ENCODE data around the gene COLGALT1.
"Not testable (repeated sequence)": the region's sequence is repeated elsewhere in the genome, so short reads cannot be mapped to it uniquely, and the experiment has no call there.

COLGALT1 gene

GRCh38 chr19:17598063-17598462 is 42.6 kb downstream of the COLGALT1 start:
- not testable (repeated sequence) for H3K36me3 Mint-ChIP-seq (ENCODE audit: insufficient read depth); DNase-seq (ENCODE audit: low spot score in 2 of 2); ATAC-seq (replicated peaks; ENCODE audit: extremely low read depth, poor library complexity, severe bottlenecking); H3K9me3 Mint-ChIP-seq; H3K4me1 Mint-ChIP-seq; H3K4me3 Mint-ChIP-seq; H3K27ac Mint-ChIP-seq (ENCODE audit: low read depth)
- H3K27me3 Mint-ChIP-seq, result peaks cover 25% of the 10 kb centered on the region

- no peak for ATAC-seq (replicated peaks; ENCODE audit: extremely low read depth, poor library complexity, severe bottlenecking)
- Mint-ChIP-seq H3K9me3 (no peaks in the 10 kb centered on the region), H3K27ac (ENCODE audit: low read depth) (no peak overlapping the region), H3K27me3 (peaks cover 34% of the 10 kb centered on the region), H3K4me3 (no peak overlapping the region), H3K36me3 (ENCODE audit: insufficient read depth) (no peaks in the 10 kb centered on the region), H3K4me1 (no peaks in the 10 kb centered on the region)
- DNase-seq (ENCODE audit: low spot score in 2 of 2), result no peak
Observed at GRCh38 chr19:17598953-17599352, 43.5 kb downstream of the COLGALT1 start.

GRCh38 chr19:17599780-17600179 is 44.3 kb downstream of the COLGALT1 start:
- H3K27me3 Mint-ChIP-seq, result peaks cover 42% of the 10 kb centered on the region
- H3K4me3 Mint-ChIP-seq, result no peak overlapping the region
- no peak overlapping the region for H3K27ac Mint-ChIP-seq (ENCODE audit: low read depth)
- no peaks in the 10 kb centered on the region for H3K36me3 Mint-ChIP-seq (ENCODE audit: insufficient read depth)
- ATAC-seq (replicated peaks; ENCODE audit: extremely low read depth, poor library complexity, severe bottlenecking) (no peak), DNase-seq (ENCODE audit: low spot score in 2 of 2) (no peak)
- H3K9me3 Mint-ChIP-seq, result no peaks in the 10 kb centered on the region
- no peaks in the 10 kb centered on the region for H3K4me1 Mint-ChIP-seq

DNA sequence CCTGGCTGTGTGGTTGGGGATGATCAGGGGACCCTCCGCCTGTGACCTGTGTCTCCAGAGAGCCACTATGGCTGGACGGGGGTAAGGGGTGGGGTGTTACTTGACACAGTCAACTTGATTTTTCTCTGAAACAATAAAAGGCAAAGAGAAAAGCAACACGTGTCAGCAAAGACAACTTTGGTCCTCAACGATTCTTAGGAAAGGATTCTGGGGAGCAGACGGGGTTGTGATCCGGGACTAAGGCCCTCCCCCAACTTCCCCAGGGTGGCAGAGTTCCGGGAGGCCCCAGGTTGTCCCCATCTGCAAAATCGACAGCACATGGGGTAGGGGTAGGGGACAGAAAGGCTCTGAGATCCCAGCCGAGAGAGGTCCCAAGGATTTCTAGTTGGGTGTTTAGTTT is 46.2 kb downstream of the COLGALT1 start:
- Mint-ChIP-seq H3K27ac (ENCODE audit: low read depth) (no peak overlapping the region), H3K9me3 (no peaks in the 10 kb centered on the region), H3K27me3 (peaks cover 48% of the 10 kb centered on the region), H3K4me3 (no peak overlapping the region), H3K36me3 (ENCODE audit: insufficient read depth) (peaks cover 1% of the 10 kb centered on the region), H3K4me1 (peaks cover 6% of the 10 kb centered on the region)
- no peak for DNase-seq (ENCODE audit: low spot score in 2 of 2)
- no peak for ATAC-seq (replicated peaks; ENCODE audit: extremely low read depth, poor library complexity, severe bottlenecking)

DNA sequence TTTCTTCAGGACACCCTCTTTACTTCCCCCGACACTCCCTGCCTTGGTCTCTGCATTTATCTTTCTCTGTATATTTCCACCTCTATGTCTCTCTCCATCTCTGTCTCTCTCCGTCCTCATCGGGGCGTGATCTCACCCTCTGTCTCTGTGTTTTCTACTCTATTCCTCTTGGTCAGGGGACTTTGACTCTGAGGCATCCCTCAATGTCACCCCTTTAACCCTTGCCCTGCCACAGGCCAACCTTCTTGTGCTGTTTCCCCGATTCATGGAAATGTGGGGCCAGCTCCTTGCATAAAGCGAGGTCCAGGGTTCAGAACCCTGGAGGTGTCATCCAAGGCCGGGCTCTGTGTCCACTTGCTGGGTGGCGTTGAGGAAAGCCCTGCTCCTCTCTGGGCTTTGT is 46.8 kb downstream of the COLGALT1 start:
- ATAC-seq (replicated peaks; ENCODE audit: extremely low read depth, poor library complexity, severe bottlenecking) (no peak), DNase-seq (ENCODE audit: low spot score in 2 of 2) (no peak)
- H3K36me3 Mint-ChIP-seq (ENCODE audit: insufficient read depth), result peaks cover 1% of the 10 kb centered on the region
- H3K27me3 Mint-ChIP-seq, result peaks cover 53% of the 10 kb centered on the region
- no peaks in the 10 kb centered on the region for H3K9me3 Mint-ChIP-seq
- H3K4me1 Mint-ChIP-seq, result peaks cover 11% of the 10 kb centered on the region
- H3K27ac Mint-ChIP-seq (ENCODE audit: low read depth), result no peak overlapping the region
- H3K4me3 Mint-ChIP-seq, result no peak overlapping the region

DNA sequence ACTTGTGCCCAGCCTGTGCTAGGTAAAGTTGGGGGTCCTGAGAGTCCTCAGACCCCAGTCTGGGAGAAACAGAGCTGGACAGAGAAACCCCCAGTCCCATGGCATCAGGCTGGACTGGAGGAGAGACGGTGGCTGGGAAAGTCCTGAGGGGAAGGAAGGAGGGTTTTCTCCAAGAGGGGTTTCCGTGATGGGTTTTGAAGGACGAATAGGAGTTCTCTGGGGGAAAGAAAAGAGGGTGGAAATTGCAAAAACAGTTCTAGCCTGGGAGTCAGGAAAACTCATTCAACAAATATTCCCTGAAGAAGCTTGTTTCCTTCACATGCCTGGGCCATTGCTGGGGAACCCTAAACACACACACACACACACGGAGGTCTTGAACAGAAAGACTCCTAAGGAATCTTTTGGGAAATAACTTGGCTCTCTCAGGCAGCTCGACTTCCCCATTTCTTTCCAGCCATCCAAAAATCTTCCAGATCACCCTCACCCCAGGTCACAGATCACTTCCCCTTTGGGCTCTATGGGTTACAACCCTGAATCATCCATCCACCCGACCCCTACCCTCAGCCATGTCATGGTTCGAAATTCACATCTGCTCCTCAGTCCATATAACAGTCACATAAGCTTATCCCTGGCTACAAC is 47.5 kb downstream of the COLGALT1 start:
- H3K27me3 Mint-ChIP-seq, result peaks cover 54% of the 10 kb centered on the region
- H3K4me3 Mint-ChIP-seq, result no peak overlapping the region
- peaks cover 1% of the 10 kb centered on the region for H3K36me3 Mint-ChIP-seq (ENCODE audit: insufficient read depth)
- H3K9me3 Mint-ChIP-seq, result no peaks in the 10 kb centered on the region
- no peak for ATAC-seq (replicated peaks; ENCODE audit: extremely low read depth, poor library complexity, severe bottlenecking)
- no peak overlapping the region for H3K27ac Mint-ChIP-seq (ENCODE audit: low read depth)
- H3K4me1 Mint-ChIP-seq, result peaks cover 11% of the 10 kb centered on the region
- DNase-seq (ENCODE audit: low spot score in 2 of 2), result no peak

GRCh38 chr19:17604372-17605025 is 49.0 kb downstream of the COLGALT1 start:
- H3K27ac Mint-ChIP-seq (ENCODE audit: low read depth), result no peak overlapping the region
- H3K4me3 Mint-ChIP-seq, result no peak overlapping the region
- peaks cover 60% of the 10 kb centered on the region for H3K27me3 Mint-ChIP-seq
- DNase-seq (ENCODE audit: low spot score in 2 of 2) (no peak), ATAC-seq (replicated peaks; ENCODE audit: extremely low read depth, poor library complexity, severe bottlenecking) (no peak)
- H3K9me3 Mint-ChIP-seq, result no peaks in the 10 kb centered on the region
- H3K36me3 Mint-ChIP-seq (ENCODE audit: insufficient read depth), result peaks cover 1% of the 10 kb centered on the region
- peaks cover 11% of the 10 kb centered on the region for H3K4me1 Mint-ChIP-seq

DNA sequence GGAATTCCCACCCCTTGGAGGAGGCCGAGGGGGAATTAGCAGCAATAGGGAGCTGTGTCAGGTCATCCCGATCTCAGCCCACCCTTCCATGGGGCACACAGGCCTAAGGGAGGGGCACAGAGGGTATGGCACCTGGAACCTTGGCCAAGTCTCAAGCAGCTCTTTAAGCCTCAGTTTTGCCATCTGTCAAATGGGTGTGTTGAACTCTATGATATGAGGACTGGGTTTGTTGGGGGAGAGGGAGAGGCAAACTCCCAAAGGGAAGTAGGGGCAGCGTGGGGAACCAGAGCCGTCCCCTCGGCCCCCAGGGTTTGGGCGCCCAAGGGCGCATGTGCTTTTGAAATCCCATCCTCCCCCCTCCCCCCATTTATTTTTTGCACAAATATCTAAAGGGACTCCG is 49.7 kb downstream of the COLGALT1 start:
- H3K9me3 Mint-ChIP-seq, result no peaks in the 10 kb centered on the region
- H3K27me3 Mint-ChIP-seq, result peaks cover 64% of the 10 kb centered on the region
- ATAC-seq (replicated peaks; ENCODE audit: extremely low read depth, poor library complexity, severe bottlenecking), result no peak
- no peak for DNase-seq (ENCODE audit: low spot score in 2 of 2)
- H3K4me3 Mint-ChIP-seq, result no peak overlapping the region
- peaks cover 11% of the 10 kb centered on the region for H3K4me1 Mint-ChIP-seq
- H3K27ac Mint-ChIP-seq (ENCODE audit: low read depth), result no peak overlapping the region
- peaks cover 1% of the 10 kb centered on the region for H3K36me3 Mint-ChIP-seq (ENCODE audit: insufficient read depth)

- ATAC-seq (replicated peaks; ENCODE audit: extremely low read depth, poor library complexity, severe bottlenecking) (peak; percentile 89), DNase-seq (ENCODE audit: low spot score in 2 of 2) (peak; percentile 63 to 73)
- Mint-ChIP-seq H3K4me1 (peaks cover 11% of the 10 kb centered on the region), H3K4me3 (peak overlapping the region; percentile 79), H3K27ac (ENCODE audit: low read depth) (peak overlapping the region; percentile 22), H3K36me3 (ENCODE audit: insufficient read depth) (peaks cover 1% of the 10 kb centered on the region), H3K9me3 (no peaks in the 10 kb centered on the region), H3K27me3 (peaks cover 60% of the 10 kb centered on the region)
Observed at GRCh38 chr19:17605761-17606589, 50.5 kb downstream of the COLGALT1 start.

GRCh38 chr19:17606590-17607185 is 51.2 kb downstream of the COLGALT1 start:
- H3K27me3 Mint-ChIP-seq, result peaks cover 53% of the 10 kb centered on the region
- peaks cover 11% of the 10 kb centered on the region for H3K4me1 Mint-ChIP-seq
- DNase-seq (ENCODE audit: low spot score in 2 of 2), result no peak

GRCh38 chr19:17607936-17608335 is 52.5 kb downstream of the COLGALT1 start:
- ATAC-seq (replicated peaks; ENCODE audit: extremely low read depth, poor library complexity, severe bottlenecking) (no peak), DNase-seq (ENCODE audit: low spot score in 2 of 2) (no peak)
- H3K9me3 Mint-ChIP-seq, result no peaks in the 10 kb centered on the region
- peaks cover 1% of the 10 kb centered on the region for H3K36me3 Mint-ChIP-seq (ENCODE audit: insufficient read depth)
- H3K4me3 Mint-ChIP-seq, result peak overlapping the region; percentile 19
- H3K27me3 Mint-ChIP-seq, result peaks cover 40% of the 10 kb centered on the region
- H3K4me1 Mint-ChIP-seq, result peaks cover 11% of the 10 kb centered on the region
- no peak overlapping the region for H3K27ac Mint-ChIP-seq (ENCODE audit: low read depth)

More at GRCh38 chr19:17606590-17607185, 51.2 kb downstream of the COLGALT1 start:
- peak overlapping the region; percentile 22 for H3K27ac Mint-ChIP-seq (ENCODE audit: low read depth)
- peak overlapping the region; percentile 79 for H3K4me3 Mint-ChIP-seq
- H3K9me3 Mint-ChIP-seq, result no peaks in the 10 kb centered on the region
- peak; percentile 26 for ATAC-seq (replicated peaks; ENCODE audit: extremely low read depth, poor library complexity, severe bottlenecking)
- peaks cover 1% of the 10 kb centered on the region for H3K36me3 Mint-ChIP-seq (ENCODE audit: insufficient read depth)

GRCh38 chr19:17610384-17610783 is 54.9 kb downstream of the COLGALT1 start:
- no peak overlapping the region for H3K27ac Mint-ChIP-seq (ENCODE audit: low read depth)
- H3K4me1 Mint-ChIP-seq, result peaks cover 11% of the 10 kb centered on the region
- H3K9me3 Mint-ChIP-seq, result no peaks in the 10 kb centered on the region
- no peak overlapping the region for H3K4me3 Mint-ChIP-seq
- ATAC-seq (replicated peaks; ENCODE audit: extremely low read depth, poor library complexity, severe bottlenecking), result no peak
- H3K36me3 Mint-ChIP-seq (ENCODE audit: insufficient read depth), result peaks cover 1% of the 10 kb centered on the region
- H3K27me3 Mint-ChIP-seq, result peaks cover 20% of the 10 kb centered on the region
- no peak for DNase-seq (ENCODE audit: low spot score in 2 of 2)

All from central memory CD8-positive, alpha-beta T cell (primary cell).